Panc1 (cell line): Measurements from ENCODE around the gene PNMA8A. TPM values are rescaled to one million over a fixed set of nuclear protein-coding genes. Genes with fewer than 3 reads are reported as not detected.
"Not testable (repeated sequence)": the region's sequence is repeated elsewhere in the genome, so short reads cannot be mapped to it uniquely, and the experiment has no call there.

Source experiments
- ATAC-seq: fragments of 200-7000 bp; cut with Tn5 transposase; 2 replicates; pipeline ENCODE4 v1.9.1; 2020; ENCODE audit warnings: mild to moderate bottlenecking, moderate library complexity
- BruUV-seq: library from RNA; stranded (reverse); fragments of 400-500 nt; replicated peaks from 2 replicates; lab custom pipeline; 2021; lab: Mats Ljungman, UMichigan
- CTCF ChIA-PET: fragments of 300-600 bp; sonication (Branson Sonifier 250); formaldehyde crosslinking; loops from one replicate; lab custom pipeline; 2022; ENCODE audit warnings: antibody characterized with exemption; lab: Charles Lee
- POLR2A ChIA-PET: fragments of 300-600 bp; sonication (Branson Sonifier 250); formaldehyde crosslinking; loops from one replicate; lab custom pipeline; 2022; ENCODE audit warnings: antibody characterized with exemption; lab: Charles Lee
- DNase-seq: peaks from one replicate; pipeline ENCODE4 v3.0.0-alpha.2; 2010; ENCODE audit warnings: low read depth, low spot score
- H3K27ac ChIP-seq: 2 replicates; pipeline ENCODE4 v1.5.1; 2011; ENCODE audit warnings: mild to moderate bottlenecking, low read length, inconsistent platforms
- H3K27me3 ChIP-seq: fragments of 200-500 bp; sonication (Bioruptor generic); 2 replicates; pipeline ENCODE4 v1.6.0; 2014; ENCODE audit warnings: low read length, inconsistent platforms; ENCODE audit not compliant: control insufficient read depth, insufficient read depth
- H3K36me3 ChIP-seq: fragments of 200-500 bp; sonication (Bioruptor generic); 2 replicates; pipeline ENCODE4 v1.5.1; 2014; ENCODE audit warnings: inconsistent platforms, mild to moderate bottlenecking, low read length, moderate library complexity; ENCODE audit not compliant: control insufficient read depth, insufficient read depth
- H3K4me1 ChIP-seq: 2 replicates; pipeline ENCODE4 v1.5.1; 2011; ENCODE audit warnings: inconsistent platforms, mild to moderate bottlenecking, low read length, moderate library complexity; ENCODE audit not compliant: control insufficient read depth, insufficient read depth
- H3K4me3 ChIP-seq, 2 experiments: 2 replicates each; pipeline ENCODE4 v1.5.1; 2011 to 2012; ENCODE audit warnings: low read depth in 2 of 2, low read length in 2 of 2, mild to moderate bottlenecking in 2 of 2, inconsistent platforms in 1 of 2, moderate library complexity in 1 of 2
- H3K9me3 ChIP-seq: fragments of 200-500 bp; sonication (Bioruptor generic); 2 replicates; pipeline ENCODE4 v1.5.1; 2014; ENCODE audit warnings: low read depth, mild to moderate bottlenecking, inconsistent platforms, low read length, moderate library complexity; ENCODE audit not compliant: control insufficient read depth, insufficient read depth
- POLR2AphosphoS5 ChIP-seq: IDR thresholded peaks from 2 replicates; pipeline ENCODE4 v1.6.1; 2012; ENCODE audit warnings: mild to moderate bottlenecking, low read depth, low read length, moderate library complexity
- REST ChIP-seq, 2 experiments: IDR thresholded peaks; 2 replicates each; pipeline ENCODE4 v1.6.1; 2011 to 2012; ENCODE audit warnings: low read depth in 2 of 2, control low read depth in 1 of 2, low read length in 1 of 2, mild to moderate bottlenecking in 1 of 2, moderate library complexity in 1 of 2; ENCODE audit not compliant: insufficient read depth in 1 of 2
- SIN3A ChIP-seq: IDR thresholded peaks from 2 replicates; pipeline ENCODE4 v1.6.1; 2012; ENCODE audit warnings: low read depth, mild to moderate bottlenecking, low read length, moderate library complexity, borderline replicate concordance; ENCODE audit not compliant: insufficient read depth
- TCF7L2 ChIP-seq: IDR thresholded peaks from 2 replicates; pipeline ENCODE4 v1.6.1; 2011; ENCODE audit warnings: mild to moderate bottlenecking, low read depth, low read length, inconsistent platforms
- in situ Hi-C: cut with HindIII; loops from 2 replicates; pipeline ENCODE4 v1.10.0; 2016; ENCODE audit warnings: low sequenced_read_pairs, low pct_unique_long_range_greater_than_20kb
- intact Hi-C: fragments of 100-400 bp; cut with micrococcal nuclease; formaldehyde crosslinking; loops from one replicate; pipeline ENCODE4 v1.10.0; 2022; ENCODE audit not compliant: unreplicated experiment
- total RNA-seq: library from RNA; stranded (reverse); gene quantifications from one replicate; pipeline ENCODE4 v1.2.1, GENCODE V29; 2021; ENCODE audit not compliant: unreplicated experiment
- TF ChIP-seq, protein P1 (sequence below): fragments of 450-650 bp; IDR thresholded peaks from 2 replicates; pipeline ENCODE4 v1.5.1; 2017; ENCODE audit warnings: mild to moderate bottlenecking

The PNMA8A gene
- total RNA-seq, 1 experiment from 2014 or later, result not detected

GRCh38 chr19:46435009-46435408, 36.4 kb downstream of the PNMA8A start:
- in situ Hi-C loops (no loop called here), intact Hi-C loops (no loop called here)
- POLR2A ChIA-PET, result interaction anchor here (0.6 kb wide), 1 partner anchor 68 kb away, joined by 12 read pairs; no protein-coding TSS in a partner anchor
- H3K36me3 ChIP-seq, result no peaks in the 10 kb centered on the region
- DNase-seq (no peak), ATAC-seq (no peak)
- BruUV-seq, result no TSS peak
- H3K27me3 ChIP-seq, result no peaks in the 10 kb centered on the region
- TF ChIP-seq SIN3A, result no peak
- TF ChIP-seq TCF7L2, result no peak
- no peak for TF ChIP-seq REST (IDR thresholded peaks at IDR 0.05; ENCODE audit: insufficient read depth in 1 of 2, low read depth in 2 of 2, low read length in 1 of 2)
- TF ChIP-seq POLR2AphosphoS5, result no peak
- TF ChIP-seq, protein P1, sequence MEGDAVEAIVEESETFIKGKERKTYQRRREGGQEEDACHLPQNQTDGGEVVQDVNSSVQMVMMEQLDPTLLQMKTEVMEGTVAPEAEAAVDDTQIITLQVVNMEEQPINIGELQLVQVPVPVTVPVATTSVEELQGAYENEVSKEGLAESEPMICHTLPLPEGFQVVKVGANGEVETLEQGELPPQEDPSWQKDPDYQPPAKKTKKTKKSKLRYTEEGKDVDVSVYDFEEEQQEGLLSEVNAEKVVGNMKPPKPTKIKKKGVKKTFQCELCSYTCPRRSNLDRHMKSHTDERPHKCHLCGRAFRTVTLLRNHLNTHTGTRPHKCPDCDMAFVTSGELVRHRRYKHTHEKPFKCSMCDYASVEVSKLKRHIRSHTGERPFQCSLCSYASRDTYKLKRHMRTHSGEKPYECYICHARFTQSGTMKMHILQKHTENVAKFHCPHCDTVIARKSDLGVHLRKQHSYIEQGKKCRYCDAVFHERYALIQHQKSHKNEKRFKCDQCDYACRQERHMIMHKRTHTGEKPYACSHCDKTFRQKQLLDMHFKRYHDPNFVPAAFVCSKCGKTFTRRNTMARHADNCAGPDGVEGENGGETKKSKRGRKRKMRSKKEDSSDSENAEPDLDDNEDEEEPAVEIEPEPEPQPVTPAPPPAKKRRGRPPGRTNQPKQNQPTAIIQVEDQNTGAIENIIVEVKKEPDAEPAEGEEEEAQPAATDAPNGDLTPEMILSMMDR, result no peak
- CTCF ChIA-PET, result no interaction called here
- no peaks in the 10 kb centered on the region for H3K4me1 ChIP-seq
- no peaks in the 10 kb centered on the region for H3K9me3 ChIP-seq
- H3K27ac ChIP-seq, result no peak overlapping the region
- H3K4me3 ChIP-seq, result no peak overlapping the region

DNA sequence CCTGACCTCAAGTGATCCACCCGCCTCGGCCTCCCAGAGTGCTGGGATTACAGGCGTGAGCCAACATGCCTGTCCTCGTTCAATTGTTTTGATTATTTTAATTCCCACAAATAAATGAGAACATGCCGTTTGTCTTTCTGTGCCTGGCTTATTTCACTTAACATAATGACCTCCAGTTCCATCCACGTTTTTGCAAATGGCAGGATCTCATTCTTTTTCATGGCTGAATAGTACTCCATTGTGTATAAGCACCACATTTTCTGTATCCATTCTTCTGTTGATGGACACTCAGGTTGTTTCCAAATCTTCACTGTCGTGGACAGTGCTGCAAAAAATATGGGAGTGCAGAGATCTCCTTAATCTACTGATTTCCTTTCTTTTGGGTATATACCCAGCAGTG, 37.9 kb downstream of the PNMA8A start:
- H3K4me1 ChIP-seq, H3K36me3 ChIP-seq, H3K4me3 ChIP-seq, ATAC-seq, H3K9me3 ChIP-seq, intact Hi-C loops, H3K27me3 ChIP-seq, DNase-seq, POLR2A ChIA-PET, H3K27ac ChIP-seq, in situ Hi-C loops, CTCF ChIA-PET, BruUV-seq: not testable (repeated sequence)

GRCh38 chr19:46431824-46432223, 39.5 kb downstream of the PNMA8A start:
- in situ Hi-C loops, result no loop called here
- Histone ChIP-seq H3K27ac (no peak overlapping the region), H3K4me1 (no peaks in the 10 kb centered on the region), H3K36me3 (no peaks in the 10 kb centered on the region), H3K27me3 (no peaks in the 10 kb centered on the region), H3K4me3 (no peak overlapping the region), H3K9me3 (no peaks in the 10 kb centered on the region)
- BruUV-seq, result no TSS peak
- CTCF ChIA-PET, result interaction anchor here (1.2 kb wide), 1 partner anchor 27 kb away, joined by 7 read pairs; no protein-coding TSS in a partner anchor
- no peak for DNase-seq
- POLR2A ChIA-PET, result no interaction called here
- TF ChIP-seq POLR2AphosphoS5 (no peak), TCF7L2 (no peak), SIN3A (no peak), REST (IDR thresholded peaks at IDR 0.05; ENCODE audit: insufficient read depth in 1 of 2, low read depth in 2 of 2, low read length in 1 of 2) (no peak)
- TF ChIP-seq, protein P1, result no peak; the same call in 1 of the 2 replicates
- ATAC-seq, result no peak
- intact Hi-C loops, result no loop called here
